SU-DHL-6 (cell line): ENCODE data around the gene MLLT10.

Experiments used
- H2AFZ ChIP-seq: fragments of 200-600 bp; sonication (generic); 2 replicates; pipeline ENCODE4 v1.6.1; 2014; ENCODE audit warnings: low read depth, mild to moderate bottlenecking, moderate library complexity, mixed read lengths, antibody characterized with exemption, low read length; ENCODE audit not compliant: severe bottlenecking
- H3F3A ChIP-seq: fragments of 200-600 bp; shearing (Covaris generic); 2 replicates; pipeline ENCODE4 v1.6.0; 2016; ENCODE audit warnings: antibody characterized with exemption, mild to moderate bottlenecking; ENCODE audit not compliant: insufficient read depth
- H3K27ac ChIP-seq: fragments of 200-600 bp; sonication (generic); 2 replicates; pipeline ENCODE4 v1.5.1; 2016; ENCODE audit warnings: low read depth, mild to moderate bottlenecking, low read length, moderate library complexity, mixed read lengths
- H3K27me3 ChIP-seq: fragments of 200-600 bp; sonication (generic), shearing (Covaris generic); 2 replicates; pipeline ENCODE4 v1.6.0; 2014; ENCODE audit warnings: mild to moderate bottlenecking, low read length
- H3K36me3 ChIP-seq: fragments of 200-600 bp; sonication (generic); 2 replicates; pipeline ENCODE4 v1.6.1; 2014; ENCODE audit warnings: mild to moderate bottlenecking, low read length, mixed read lengths
- H3K4me2 ChIP-seq: fragments of 300-600, 200-600 bp; shearing (Covaris generic), sonication (generic); 2 replicates; pipeline ENCODE4 v1.6.0; 2014; ENCODE audit warnings: low read length, low read depth, mild to moderate bottlenecking; ENCODE audit not compliant: poor library complexity, severe bottlenecking
- H3K4me3 ChIP-seq: fragments of 200-600 bp; sonication (generic); 2 replicates; pipeline ENCODE4 v1.5.1; 2014; ENCODE audit warnings: antibody characterized with exemption, low read length, mild to moderate bottlenecking, mixed read lengths; ENCODE audit not compliant: insufficient read depth, poor library complexity, severe bottlenecking
- H3K79me2 ChIP-seq: fragments of 200-600 bp; sonication (generic); 2 replicates; pipeline ENCODE4 v1.6.1; 2014; ENCODE audit warnings: mild to moderate bottlenecking, low read length, moderate library complexity; ENCODE audit not compliant: insufficient read depth
- H3K9ac ChIP-seq: fragments of 200-600 bp; sonication (generic); 2 replicates; pipeline ENCODE4 v1.7.0; 2014; ENCODE audit warnings: mild to moderate bottlenecking, low read length
- H3K9me2 ChIP-seq: fragments of 200-600 bp; sonication (generic); replicated peaks from 2 replicates; pipeline ENCODE4 v1.6.1; 2014; ENCODE audit warnings: low read length; ENCODE audit not compliant: insufficient read depth
- H3K9me3 ChIP-seq: fragments of 200-600 bp; sonication (generic); 2 replicates; pipeline ENCODE4 v1.6.1; 2014; ENCODE audit warnings: low read length, mixed read lengths; ENCODE audit not compliant: insufficient read depth
- H4K20me1 ChIP-seq: fragments of 200-600 bp; sonication (generic); 2 replicates; pipeline ENCODE4 v1.6.1; 2014; ENCODE audit warnings: low read depth, mild to moderate bottlenecking, antibody characterized with exemption, low read length, moderate library complexity, mixed read lengths
- EZH2phosphoT487 ChIP-seq: fragments of 200-600 bp; sonication (generic), shearing (Covaris generic); conservative IDR thresholded peaks from 2 replicates; pipeline ENCODE4 v1.6.1; 2018; ENCODE audit warnings: mild to moderate bottlenecking, antibody characterized with exemption, low read length, moderate library complexity, mixed read lengths
- TF ChIP-seq, protein P1 (sequence below): fragments of 200-600 bp; sonication (generic); IDR thresholded peaks from one replicate; pipeline ENCODE4 v1.5.1; 2017; ENCODE audit warnings: antibody characterized with exemption, mild to moderate bottlenecking, low read length, moderate library complexity; ENCODE audit not compliant: insufficient read depth, poor library complexity, severe bottlenecking

MLLT10 gene

DNA sequence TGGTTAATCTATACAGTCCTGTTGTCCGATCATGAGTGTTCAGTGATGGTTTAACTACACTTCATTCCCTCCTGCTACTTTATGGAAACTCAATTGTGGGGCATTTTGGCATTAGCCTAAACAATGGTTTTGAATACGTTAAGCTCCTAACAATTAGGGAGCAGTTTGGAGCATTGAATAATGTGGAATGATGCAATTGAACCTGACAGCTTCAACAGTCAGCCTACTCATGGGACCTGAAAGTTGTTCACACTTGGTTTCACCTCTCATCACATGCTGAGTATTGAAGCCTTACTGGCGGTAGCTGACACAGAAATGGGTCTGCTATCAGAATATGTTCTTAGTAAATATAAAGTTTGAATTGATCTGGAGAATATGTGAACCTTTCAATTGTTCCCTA, 186.1 kb downstream of the MLLT10 start:
- TF ChIP-seq EZH2phosphoT487 = no peak
- no peak overlapping the region for H2AFZ ChIP-seq
- H3K9me3 ChIP-seq = no peaks in the 10 kb centered on the region

DNA sequence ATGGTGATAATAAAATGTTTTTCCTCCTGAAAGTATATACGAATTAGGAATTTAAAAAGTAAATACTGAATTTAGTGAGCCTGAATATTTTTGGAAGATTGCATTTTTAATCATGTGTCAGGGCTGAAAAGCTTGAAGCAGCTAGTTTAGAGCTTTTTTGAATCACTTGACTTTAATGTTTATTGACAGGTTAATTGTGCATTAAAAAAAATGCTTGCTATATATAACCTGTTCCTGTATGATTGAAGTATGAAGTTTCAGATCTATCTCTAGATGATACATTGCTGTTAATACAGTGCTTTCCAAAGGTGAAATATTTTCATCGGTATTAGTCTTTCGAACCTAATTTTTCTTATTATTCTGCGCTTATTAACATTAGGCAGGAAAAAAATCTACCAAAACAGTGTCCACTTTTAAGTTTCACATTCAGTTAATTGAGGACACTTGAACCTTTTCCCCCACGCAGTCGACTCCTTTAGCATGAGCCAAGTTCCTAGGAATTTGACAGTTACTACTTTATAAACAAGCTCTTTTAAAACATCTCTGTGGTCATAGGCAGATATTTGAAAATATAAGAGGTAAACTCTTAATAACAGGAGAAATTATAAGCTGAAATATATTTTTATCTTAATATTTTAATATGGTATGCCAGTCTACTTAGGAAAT, 187.1 kb downstream of the MLLT10 start:
- Histone ChIP-seq H3K4me3 (no peak overlapping the region), H4K20me1 (peaks cover 22% of the 10 kb centered on the region; the same call in 1 of the 2 replicates), H3K9me2 (no peaks in the 10 kb centered on the region), H3K9me3 (no peaks in the 10 kb centered on the region), H3K27ac (no peak overlapping the region), H3K4me2 (no peak overlapping the region), H2AFZ (no peak overlapping the region), H3K36me3 (peaks cover 5% of the 10 kb centered on the region; the same call in 1 of the 2 replicates), H3K9ac (no peak overlapping the region), H3K79me2 (no peaks in the 10 kb centered on the region), H3K27me3 (no peaks in the 10 kb centered on the region), H3F3A (peaks cover 8% of the 10 kb centered on the region; the same call in 1 of the 2 replicates)
- TF ChIP-seq, protein P1, sequence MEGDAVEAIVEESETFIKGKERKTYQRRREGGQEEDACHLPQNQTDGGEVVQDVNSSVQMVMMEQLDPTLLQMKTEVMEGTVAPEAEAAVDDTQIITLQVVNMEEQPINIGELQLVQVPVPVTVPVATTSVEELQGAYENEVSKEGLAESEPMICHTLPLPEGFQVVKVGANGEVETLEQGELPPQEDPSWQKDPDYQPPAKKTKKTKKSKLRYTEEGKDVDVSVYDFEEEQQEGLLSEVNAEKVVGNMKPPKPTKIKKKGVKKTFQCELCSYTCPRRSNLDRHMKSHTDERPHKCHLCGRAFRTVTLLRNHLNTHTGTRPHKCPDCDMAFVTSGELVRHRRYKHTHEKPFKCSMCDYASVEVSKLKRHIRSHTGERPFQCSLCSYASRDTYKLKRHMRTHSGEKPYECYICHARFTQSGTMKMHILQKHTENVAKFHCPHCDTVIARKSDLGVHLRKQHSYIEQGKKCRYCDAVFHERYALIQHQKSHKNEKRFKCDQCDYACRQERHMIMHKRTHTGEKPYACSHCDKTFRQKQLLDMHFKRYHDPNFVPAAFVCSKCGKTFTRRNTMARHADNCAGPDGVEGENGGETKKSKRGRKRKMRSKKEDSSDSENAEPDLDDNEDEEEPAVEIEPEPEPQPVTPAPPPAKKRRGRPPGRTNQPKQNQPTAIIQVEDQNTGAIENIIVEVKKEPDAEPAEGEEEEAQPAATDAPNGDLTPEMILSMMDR = no peak
- no peak for TF ChIP-seq EZH2phosphoT487

More for the DNA sequence above, 186.1 kb downstream of the MLLT10 start:
- Histone ChIP-seq H3K4me3 (no peak overlapping the region), H3K36me3 (peaks cover 7% of the 10 kb centered on the region; the same call in 1 of the 2 replicates), H3K9ac (no peak overlapping the region), H3K9me2 (no peaks in the 10 kb centered on the region), H3K4me2 (no peak overlapping the region), H3K27ac (no peak overlapping the region), H4K20me1 (peaks cover 20% of the 10 kb centered on the region; the same call in 1 of the 2 replicates), H3K79me2 (no peaks in the 10 kb centered on the region), H3K27me3 (no peaks in the 10 kb centered on the region), H3F3A (peaks cover 8% of the 10 kb centered on the region; the same call in 1 of the 2 replicates)

DNA sequence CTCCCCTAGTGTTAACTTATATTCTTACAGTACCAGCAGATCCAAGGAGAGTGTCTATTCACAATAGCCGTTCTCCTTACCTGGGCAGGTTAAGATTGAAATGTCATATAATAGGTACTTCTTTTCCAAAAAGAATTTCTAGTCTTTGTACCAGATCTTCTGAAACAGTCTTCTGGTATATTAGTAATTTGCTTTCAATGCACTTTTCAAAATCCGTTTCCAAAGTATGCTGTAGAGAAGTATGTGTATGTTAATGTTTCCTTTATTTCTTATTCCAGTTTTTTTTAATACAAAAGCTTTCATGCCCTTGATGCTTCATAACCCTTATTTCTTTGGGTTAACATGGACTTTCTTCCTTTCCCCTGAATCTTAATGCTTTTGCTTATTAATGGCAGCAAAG, 188.2 kb downstream of the MLLT10 start:
- Histone ChIP-seq H3K4me2 (no peak overlapping the region), H3K4me3 (no peak overlapping the region), H2AFZ (no peak overlapping the region), H4K20me1 (peaks cover 22% of the 10 kb centered on the region; the same call in 1 of the 2 replicates), H3K36me3 (peaks cover 16% of the 10 kb centered on the region), H3F3A (peaks cover 11% of the 10 kb centered on the region; the same call in 1 of the 2 replicates), H3K9me3 (no peaks in the 10 kb centered on the region), H3K9ac (no peak overlapping the region), H3K27ac (no peak overlapping the region), H3K9me2 (no peaks in the 10 kb centered on the region), H3K27me3 (no peaks in the 10 kb centered on the region), H3K79me2 (no peaks in the 10 kb centered on the region)
- TF ChIP-seq, protein P1 = no peak
- no peak for TF ChIP-seq EZH2phosphoT487

DNA sequence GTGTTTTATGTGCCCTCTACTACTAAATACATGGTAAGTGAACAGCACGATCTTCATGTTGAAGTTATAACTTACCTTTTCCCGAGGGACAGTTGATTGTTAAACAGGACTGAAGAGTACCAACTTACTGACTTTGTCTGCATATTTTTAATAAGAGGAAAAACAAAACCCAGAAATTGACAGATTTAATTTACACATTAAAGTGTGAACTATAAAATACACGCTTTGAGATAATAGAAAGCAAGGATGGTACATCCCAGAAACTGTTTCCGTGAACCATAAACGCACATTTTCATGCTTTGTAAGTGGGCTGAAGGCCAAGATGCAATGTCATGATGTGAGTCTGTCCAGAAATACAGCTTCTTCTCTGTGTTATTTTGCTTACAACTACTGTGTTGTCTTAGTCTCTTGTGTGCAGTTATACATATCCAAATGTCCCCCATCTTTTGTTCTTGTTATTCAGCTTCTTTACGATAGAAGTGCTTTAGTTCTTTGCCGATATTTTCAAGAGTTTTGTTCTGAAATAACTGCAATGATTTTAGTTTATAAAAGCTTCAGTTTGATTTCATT, 190.1 kb downstream of the MLLT10 start:
- Histone ChIP-seq H3K4me2 (peak overlapping the region; percentile 26), H3K27ac (no peak overlapping the region), H3F3A (peaks cover 12% of the 10 kb centered on the region; the same call in 1 of the 2 replicates), H3K27me3 (no peaks in the 10 kb centered on the region), H4K20me1 (peaks cover 22% of the 10 kb centered on the region; the same call in 1 of the 2 replicates), H3K9ac (no peak overlapping the region), H3K9me2 (no peaks in the 10 kb centered on the region), H3K79me2 (no peaks in the 10 kb centered on the region), H3K36me3 (peaks cover 20% of the 10 kb centered on the region), H3K4me3 (no peak overlapping the region), H2AFZ (no peak overlapping the region), H3K9me3 (no peaks in the 10 kb centered on the region)
- TF ChIP-seq, protein P1 = no peak
- TF ChIP-seq EZH2phosphoT487 = no peak
